HG02759 (cell line): Measurements from ENCODE around the gene RPP25.
"Not testable (repeated sequence)": the region's sequence is repeated elsewhere in the genome, so short reads cannot be mapped to it uniquely, and the experiment has no call there.

Experiments
- ATAC-seq: cut with Tn5 transposase; IDR thresholded peaks from one replicate; pipeline ENCODE4 v1.9.1; 2021; ENCODE audit warnings: mild to moderate bottlenecking, moderate library complexity; ENCODE audit not compliant: unreplicated experiment

RPP25 gene

DNA sequence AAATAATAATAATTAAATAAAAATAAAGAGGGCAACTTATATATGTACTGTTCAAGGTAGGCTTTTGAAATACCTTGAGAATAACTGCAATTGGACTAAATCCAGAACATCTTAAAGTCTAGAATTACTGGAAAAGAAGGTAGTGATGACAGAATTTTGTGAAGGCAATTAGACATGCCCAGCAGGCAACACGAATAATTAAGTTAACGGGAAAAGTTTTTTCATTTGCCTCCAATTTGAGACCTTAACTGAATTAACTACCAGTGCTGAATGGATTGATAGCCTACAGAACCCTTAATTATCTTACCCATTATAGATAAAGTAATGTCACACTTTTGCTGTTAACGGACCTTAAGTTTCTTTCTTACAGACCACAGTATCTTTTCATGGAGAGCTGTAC lies 32.0 kb downstream of the RPP25 start:
- ATAC-seq: no peak

DNA sequence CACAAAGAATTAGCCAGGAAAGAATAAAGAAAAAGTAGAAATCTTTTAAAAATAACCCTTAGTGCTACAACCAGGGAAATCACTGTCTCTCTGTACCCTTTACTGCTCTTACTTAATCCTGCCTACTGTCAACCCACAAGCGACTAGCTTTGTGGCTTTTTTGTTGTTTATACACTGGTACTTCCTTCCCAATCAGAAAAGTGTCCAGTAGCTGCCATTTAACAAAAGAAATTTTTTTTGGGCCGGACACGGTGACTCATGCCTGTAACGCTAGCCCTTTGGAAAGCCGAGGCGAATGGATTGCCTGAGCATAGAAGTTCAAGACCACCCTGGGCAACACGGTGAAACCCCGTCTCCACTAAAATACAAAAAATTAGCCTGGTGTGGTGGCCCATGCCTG lies 36.1 kb downstream of the RPP25 start:
- ATAC-seq: no peak

DNA sequence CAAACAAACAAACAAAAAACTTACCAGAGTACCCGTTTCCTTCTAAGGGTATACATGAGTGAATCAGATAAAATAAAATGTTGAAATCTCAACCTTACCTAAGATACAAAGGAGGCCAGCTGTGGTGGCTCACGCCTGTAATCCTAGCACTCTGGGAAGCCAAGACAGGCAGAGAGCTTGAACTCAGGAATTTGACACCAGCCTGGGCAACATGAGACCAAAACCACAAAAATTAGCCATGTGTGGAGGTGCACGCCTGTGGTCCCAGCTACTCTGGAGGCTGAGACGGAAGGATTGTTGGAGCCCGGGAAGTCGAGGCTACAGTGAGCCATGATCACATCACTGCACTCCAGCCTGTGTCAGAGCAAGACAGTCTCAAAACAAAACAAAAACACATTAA lies 38.9 kb downstream of the RPP25 start:
- no peak for ATAC-seq

DNA sequence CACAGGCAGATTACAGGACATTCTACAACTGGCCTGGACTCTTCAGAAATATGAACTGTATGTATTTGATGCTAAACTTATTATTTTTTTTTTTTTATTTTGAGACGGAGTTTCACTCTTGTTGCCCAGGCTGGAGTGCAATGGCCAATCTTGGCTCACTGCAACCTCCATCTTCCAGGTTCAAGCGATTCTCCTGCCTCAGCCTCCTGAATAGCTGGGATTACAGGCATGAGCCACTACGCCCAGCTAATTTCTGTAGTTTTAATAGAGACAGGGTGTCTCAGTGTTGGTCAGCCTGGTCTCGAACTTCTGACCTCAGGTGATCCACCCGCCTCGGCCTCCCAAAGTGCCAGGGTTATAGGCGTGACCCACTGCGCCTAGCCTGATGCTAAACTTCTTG lies 42.8 kb downstream of the RPP25 start:
- ATAC-seq: not testable (repeated sequence)

DNA sequence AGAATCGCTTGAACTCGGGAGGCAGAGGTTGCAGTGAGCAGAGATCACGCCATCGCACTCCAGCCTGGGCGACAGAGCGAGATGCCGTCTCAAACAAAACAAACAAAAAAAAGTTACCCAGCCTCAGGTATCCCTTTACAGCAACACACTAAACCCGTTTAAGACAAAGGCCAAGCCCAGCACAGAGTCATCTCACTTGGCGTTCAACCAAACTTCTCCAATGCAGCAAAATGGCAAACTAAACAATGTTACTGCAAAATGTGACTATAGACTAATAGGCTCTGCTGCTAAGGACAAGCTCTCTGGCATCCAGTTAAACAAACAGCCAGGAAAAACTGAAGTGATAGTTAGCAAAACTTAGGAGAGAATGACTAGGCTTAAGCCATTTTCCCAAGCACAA lies 43.5 kb downstream of the RPP25 start:
- no peak for ATAC-seq

DNA sequence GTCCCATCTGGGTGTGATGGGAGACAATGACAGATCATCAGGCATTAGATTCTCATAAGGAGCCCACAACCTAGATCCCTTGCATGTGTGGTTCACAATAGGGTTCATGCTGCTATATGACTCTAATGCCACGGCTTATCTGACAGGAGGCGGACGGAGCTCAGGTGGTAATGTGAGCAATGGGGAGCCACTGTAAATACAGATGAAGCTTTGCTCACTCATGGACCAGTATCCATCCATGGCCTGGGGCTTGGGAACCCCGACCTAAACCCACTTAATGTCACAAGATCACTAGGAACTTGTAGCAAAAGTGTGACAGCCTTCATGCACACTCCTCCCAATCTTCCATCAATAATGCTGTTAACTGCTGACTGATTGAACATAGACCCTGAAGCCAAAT lies 47.9 kb downstream of the RPP25 start:
- ATAC-seq: no peak

- no peak for ATAC-seq
Measured at GRCh38 chr15:74907163-74907870, 49.3 kb downstream of the RPP25 start.

- ATAC-seq: peak; percentile 89
Measured at GRCh38 chr15:74906450-74907162, 50.0 kb downstream of the RPP25 start, which contains the start of gene FAM219B. TSS of gene FAM219B (minus strand) at chr15:74906851. CDS start at chr15:74906800, 51 bp downstream.

- peak; percentile 17 for ATAC-seq
Measured at GRCh38 chr15:74906067-74906449, 50.5 kb downstream of the RPP25 start.
